ENCODE results near the gene DDX54. TPM values are rescaled to one million over a fixed set of nuclear protein-coding genes. Genes with fewer than 3 reads are reported as not detected.

DDX54 gene
- total RNA-seq, 1 donor = 40.2 TPM

GRCh38 chr12:113221997-113222729 lies 36.9 kb upstream of the DDX54 start:
- Histone ChIP-seq H3K36me3 (ENCODE audit: insufficient read depth, low read length) (peaks cover 6% of the 10 kb centered on the region), H3K27me3 (ENCODE audit: insufficient read depth, low read length) (no peaks in the 10 kb centered on the region), H4K20me1 (ENCODE audit: insufficient read depth, low read length) (no peaks in the 10 kb centered on the region), H3K4me2 (ENCODE audit: insufficient read depth, low read length) (peak overlapping the region; percentile 85), H3K79me2 (ENCODE audit: insufficient read depth, low read length) (peaks cover 11% of the 10 kb centered on the region), H3K9me3 (ENCODE audit: low read depth, low read length) (no peaks in the 10 kb centered on the region), H3K27ac (ENCODE audit: low read depth, low read length) (peak overlapping the region; percentile 88), H3K4me1 (ENCODE audit: insufficient read depth, low read length) (peaks cover 23% of the 10 kb centered on the region), H3K4me3 (ENCODE audit: insufficient read depth, low read length) (peak overlapping the region; percentile 94), H2AFZ (ENCODE audit: low read length) (peak overlapping the region; percentile 52)
- peak; percentile 62 for DNase-seq (ENCODE audit: insufficient read length, low spot score, missing footprints)
- TF ChIP-seq, protein P1, sequence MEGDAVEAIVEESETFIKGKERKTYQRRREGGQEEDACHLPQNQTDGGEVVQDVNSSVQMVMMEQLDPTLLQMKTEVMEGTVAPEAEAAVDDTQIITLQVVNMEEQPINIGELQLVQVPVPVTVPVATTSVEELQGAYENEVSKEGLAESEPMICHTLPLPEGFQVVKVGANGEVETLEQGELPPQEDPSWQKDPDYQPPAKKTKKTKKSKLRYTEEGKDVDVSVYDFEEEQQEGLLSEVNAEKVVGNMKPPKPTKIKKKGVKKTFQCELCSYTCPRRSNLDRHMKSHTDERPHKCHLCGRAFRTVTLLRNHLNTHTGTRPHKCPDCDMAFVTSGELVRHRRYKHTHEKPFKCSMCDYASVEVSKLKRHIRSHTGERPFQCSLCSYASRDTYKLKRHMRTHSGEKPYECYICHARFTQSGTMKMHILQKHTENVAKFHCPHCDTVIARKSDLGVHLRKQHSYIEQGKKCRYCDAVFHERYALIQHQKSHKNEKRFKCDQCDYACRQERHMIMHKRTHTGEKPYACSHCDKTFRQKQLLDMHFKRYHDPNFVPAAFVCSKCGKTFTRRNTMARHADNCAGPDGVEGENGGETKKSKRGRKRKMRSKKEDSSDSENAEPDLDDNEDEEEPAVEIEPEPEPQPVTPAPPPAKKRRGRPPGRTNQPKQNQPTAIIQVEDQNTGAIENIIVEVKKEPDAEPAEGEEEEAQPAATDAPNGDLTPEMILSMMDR (IDR thresholded peaks at IDR 0.05; ENCODE audit: extremely low read depth, low read depth, low read length) = no peak

DNA sequence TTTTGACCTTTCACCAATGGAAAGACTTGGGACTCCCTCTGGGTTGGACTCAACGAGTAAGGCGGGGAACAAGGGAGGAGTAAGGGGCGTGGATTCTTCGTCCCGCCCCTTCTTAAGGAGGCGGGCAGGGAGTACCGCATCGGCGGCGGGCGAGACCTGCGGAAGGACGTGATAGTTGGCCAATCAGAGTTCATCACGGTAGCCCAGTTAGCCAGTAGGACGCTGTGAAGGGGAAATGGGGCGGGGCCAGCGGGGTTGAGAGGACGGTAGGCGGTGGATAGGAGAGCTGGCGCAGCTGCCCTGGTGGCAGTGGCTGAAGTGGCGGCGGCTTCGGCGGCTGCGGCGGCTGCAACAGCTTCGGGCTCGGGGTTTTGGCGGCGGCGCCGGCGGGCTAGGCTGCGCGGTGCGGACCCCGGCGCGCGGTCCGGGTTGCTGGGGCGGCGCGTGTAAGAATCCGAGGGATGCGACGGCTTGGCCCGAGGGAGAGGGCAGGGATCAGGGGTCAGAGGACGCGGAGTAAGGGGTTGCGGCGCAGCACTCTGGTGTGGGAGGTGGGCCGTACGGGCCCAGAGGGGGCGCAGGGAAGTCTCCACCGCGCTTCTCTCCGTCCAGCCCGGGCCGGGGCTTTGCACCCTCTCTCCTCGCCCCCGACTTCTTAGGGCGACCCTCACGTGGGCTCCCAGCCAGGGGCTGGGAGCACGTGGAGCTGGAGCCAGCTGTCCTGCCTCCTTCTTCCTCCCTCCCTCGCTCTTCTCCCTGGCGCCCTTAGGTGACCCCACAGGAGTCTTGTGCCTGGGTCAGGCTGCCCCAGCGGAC lies 36.1 kb upstream of the DDX54 start, which contains the start of gene TPCN1:
Gene TPCN1 (plus strand): TSS at position 284 of the 816 bp plus-strand sequence. CDS start 5,389 bp downstream, outside the sequence.
- Histone ChIP-seq H3K27ac (ENCODE audit: low read depth, low read length) (peak within 1 kb of the TSS; percentile 88), H2AFZ (ENCODE audit: low read length) (peak within 1 kb of the TSS; percentile 98), H3K79me2 (ENCODE audit: insufficient read depth, low read length) (peaks cover 11% of the 10 kb centered on the region), H3K4me2 (ENCODE audit: insufficient read depth, low read length) (peak within 1 kb of the TSS; percentile 92), H3K9me3 (ENCODE audit: low read depth, low read length) (no peaks in the 10 kb centered on the region), H3K36me3 (ENCODE audit: insufficient read depth, low read length) (no peaks in the 10 kb centered on the region), H3K4me1 (ENCODE audit: insufficient read depth, low read length) (peaks cover 31% of the 10 kb centered on the region), H3K4me3 (ENCODE audit: insufficient read depth, low read length) (peak within 1 kb of the TSS; percentile 94), H4K20me1 (ENCODE audit: insufficient read depth, low read length) (no peaks in the 10 kb centered on the region), H3K27me3 (ENCODE audit: insufficient read depth, low read length) (no peaks in the 10 kb centered on the region)
- TF ChIP-seq, protein P1 (IDR thresholded peaks at IDR 0.05; ENCODE audit: extremely low read depth, low read depth, low read length) = no peak
- peak; percentile 98 for DNase-seq (ENCODE audit: insufficient read length, low spot score, missing footprints)

DNA sequence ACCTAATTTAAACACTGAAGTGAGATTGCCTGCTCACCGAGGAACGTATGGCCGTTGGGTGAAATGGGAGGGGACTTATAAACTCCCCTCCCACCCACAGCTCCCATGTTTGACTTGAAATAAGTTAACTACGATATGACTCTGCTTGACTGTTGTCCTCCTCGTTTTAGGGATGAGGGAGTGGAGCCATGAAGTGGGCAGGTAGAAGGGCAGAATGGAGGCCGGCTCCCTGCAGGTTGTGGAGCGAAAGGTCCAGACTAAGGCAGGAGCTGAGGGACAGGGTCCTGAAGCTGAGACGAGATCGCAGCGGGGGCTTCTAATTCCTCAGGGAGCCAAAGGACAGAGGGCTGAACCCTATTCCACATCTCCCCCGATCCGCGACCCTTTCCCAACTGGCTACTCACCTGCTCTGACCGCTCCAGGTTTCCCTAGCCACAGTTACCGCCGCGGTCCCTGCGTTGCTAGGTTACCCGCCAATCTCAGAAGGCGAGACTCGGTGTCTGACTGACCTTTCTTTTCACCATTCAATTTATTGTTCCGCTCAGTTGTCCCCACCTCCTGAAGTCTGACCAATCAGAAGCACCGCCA lies 35.4 kb upstream of the DDX54 start:
- peak; percentile 94 for DNase-seq (ENCODE audit: insufficient read length, low spot score, missing footprints)

More for the DNA sequence above, 35.4 kb upstream of the DDX54 start:
- peak overlapping the region; percentile 92 for H3K4me2 ChIP-seq (ENCODE audit: insufficient read depth, low read length)
- H3K36me3 ChIP-seq (ENCODE audit: insufficient read depth, low read length) = no peaks in the 10 kb centered on the region
- H2AFZ ChIP-seq (ENCODE audit: low read length) = peak overlapping the region; percentile 98
- TF ChIP-seq, protein P1 (IDR thresholded peaks at IDR 0.05; ENCODE audit: extremely low read depth, low read depth, low read length) = no peak
- H3K4me1 ChIP-seq (ENCODE audit: insufficient read depth, low read length) = peaks cover 38% of the 10 kb centered on the region
- no peaks in the 10 kb centered on the region for H3K27me3 ChIP-seq (ENCODE audit: insufficient read depth, low read length)
- H3K27ac ChIP-seq (ENCODE audit: low read depth, low read length) = peak overlapping the region; percentile 71
- no peaks in the 10 kb centered on the region for H3K9me3 ChIP-seq (ENCODE audit: low read depth, low read length)
- peaks cover 11% of the 10 kb centered on the region for H3K79me2 ChIP-seq (ENCODE audit: insufficient read depth, low read length)
- no peaks in the 10 kb centered on the region for H4K20me1 ChIP-seq (ENCODE audit: insufficient read depth, low read length)
- H3K4me3 ChIP-seq (ENCODE audit: insufficient read depth, low read length) = peak overlapping the region; percentile 94

Data from osteoblast (primary cell).